Hepatocyte (in vitro differentiated cells): ENCODE measurements around the gene GPC3. TPM values are rescaled to one million over a fixed set of nuclear protein-coding genes. Genes with fewer than 3 reads are reported as not detected.

Experiments used
- DNase-seq: peaks from one replicate; pipeline ENCODE4 v3.0.0-alpha.2; 2016; ENCODE audit warnings: low spot score
- H2AFZ ChIP-seq: fragments of 200-600 bp; sonication (generic); 2 replicates; pipeline ENCODE4 v1.6.0; 2016; ENCODE audit warnings: antibody characterized with exemption, mild to moderate bottlenecking
- H3K27ac ChIP-seq: fragments of 200-600 bp; sonication (generic); 2 replicates; pipeline ENCODE4 v1.5.1; 2016; ENCODE audit warnings: mild to moderate bottlenecking
- H3K27me3 ChIP-seq: fragments of 200-600 bp; sonication (generic); 2 replicates; pipeline ENCODE4 v1.6.1; 2016
- H3K36me3 ChIP-seq: fragments of 200-600 bp; sonication (generic); replicated peaks from 2 replicates; pipeline ENCODE4 v1.5.1; 2016; ENCODE audit warnings: low read depth; ENCODE audit not compliant: insufficient read depth
- H3K4me1 ChIP-seq: fragments of 200-600 bp; sonication (generic); 2 replicates; pipeline ENCODE4 v1.5.1; 2016; ENCODE audit warnings: mild to moderate bottlenecking, moderate library complexity; ENCODE audit not compliant: insufficient read depth
- H3K4me2 ChIP-seq: fragments of 200-600 bp; sonication (generic); 2 replicates; pipeline ENCODE4 v1.6.0; 2016
- H3K4me3 ChIP-seq: fragments of 200-600 bp; sonication (generic); 2 replicates; pipeline ENCODE4 v1.5.1; 2016; ENCODE audit warnings: mild to moderate bottlenecking
- H3K79me2 ChIP-seq: fragments of 200-600 bp; sonication (generic); 2 replicates; pipeline ENCODE4 v1.6.0; 2017; ENCODE audit warnings: mild to moderate bottlenecking
- H3K9me2 ChIP-seq: fragments of 200-600 bp; sonication (generic); replicated peaks from 2 replicates; pipeline ENCODE4 v1.6.0; 2017; ENCODE audit warnings: mild to moderate bottlenecking; ENCODE audit not compliant: insufficient read depth
- H3K9me3 ChIP-seq: fragments of 200-600 bp; sonication (generic); 2 replicates; pipeline ENCODE4 v1.5.1; 2016; ENCODE audit warnings: low read depth, mild to moderate bottlenecking
- H4K20me1 ChIP-seq: fragments of 200-600 bp; sonication (generic); 2 replicates; pipeline ENCODE4 v1.6.0; 2016; ENCODE audit warnings: mild to moderate bottlenecking; ENCODE audit not compliant: insufficient read depth, poor library complexity, severe bottlenecking
- CTCF ChIP-seq: fragments of 200-600 bp; sonication (generic); IDR thresholded peaks from 2 replicates; pipeline ENCODE4 v1.5.1; 2016; ENCODE audit warnings: antibody characterized with exemption, mild to moderate bottlenecking; ENCODE audit not compliant: poor library complexity
- EZH2 ChIP-seq: fragments of 200-600 bp; sonication (generic); IDR thresholded peaks from 2 replicates; pipeline ENCODE4 v1.6.1; 2016; ENCODE audit warnings: antibody characterized with exemption, mild to moderate bottlenecking, borderline replicate concordance
- EZH2phosphoT487 ChIP-seq: fragments of 200-600 bp; sonication (generic); IDR thresholded peaks from one replicate; pipeline ENCODE4 v1.6.1; 2018; ENCODE audit warnings: antibody characterized with exemption, mild to moderate bottlenecking, low read depth, moderate library complexity; ENCODE audit not compliant: unreplicated experiment, severe bottlenecking
- WGBS: methylation state at CpG from one replicate; pipeline ENCODE4 v1.1.6; 2016; ENCODE audit warnings: low lambda C conversion rate; ENCODE audit errors: missing lambda C conversion rate; 5-methylcytosine and 5-hydroxymethylcytosine counted together
- polyA plus RNA-seq: library from polyadenylated mRNA; unstranded; fragments of >200 nt; fragmentation: Nextera tagmentation; extraction: Ambion mirVana; gene quantifications from 2 replicates; pipeline ENCODE4 v1.2.1, GENCODE V29; 2016
- total RNA-seq: library from RNA; depleted of rRNA; stranded (reverse); fragments of >200 nt; gene quantifications from 2 replicates; pipeline ENCODE4 v1.2.3, GENCODE V29; 2014

The GPC3 gene
- total and polyA plus RNA-seq, 2 experiments from 2014 or later: 789 to 860 TPM

GRCh38 chrX:133588827-133589226, 396.6 kb downstream of the GPC3 start:
- Histone ChIP-seq H3K9me2 (no peaks in the 10 kb centered on the region), H4K20me1 (no peaks in the 10 kb centered on the region), H3K4me2 (no peak overlapping the region), H3K79me2 (no peaks in the 10 kb centered on the region), H3K27me3 (no peaks in the 10 kb centered on the region), H3K27ac (no peak overlapping the region), H3K36me3 (no peaks in the 10 kb centered on the region), H3K4me1 (no peaks in the 10 kb centered on the region), H3K4me3 (no peak overlapping the region), H3K9me3 (no peaks in the 10 kb centered on the region), H2AFZ (no peak overlapping the region)
- DNase-seq: no peak
- 79% methylated on average over 1 of the region's 1 CpG for WGBS
- TF ChIP-seq EZH2phosphoT487: no peak
- TF ChIP-seq EZH2: no peak
- no peak for TF ChIP-seq CTCF

- H3K4me1 ChIP-seq: no peaks in the 10 kb centered on the region
- H3K79me2 ChIP-seq: no peaks in the 10 kb centered on the region
- no peaks in the 10 kb centered on the region for H3K9me3 ChIP-seq
- no peaks in the 10 kb centered on the region for H4K20me1 ChIP-seq
- DNase-seq: no peak
- no peak overlapping the region for H3K27ac ChIP-seq
- H3K4me3 ChIP-seq: no peak overlapping the region
- 66% methylated on average over 4 of the region's 4 CpGs for WGBS
- no peak for TF ChIP-seq CTCF
- no peak for TF ChIP-seq EZH2phosphoT487
- TF ChIP-seq EZH2: no peak
- no peaks in the 10 kb centered on the region for H3K9me2 ChIP-seq
- no peak overlapping the region for H3K4me2 ChIP-seq
- no peaks in the 10 kb centered on the region for H3K27me3 ChIP-seq
- no peak overlapping the region for H2AFZ ChIP-seq
- no peaks in the 10 kb centered on the region for H3K36me3 ChIP-seq
These were observed 397.6 kb downstream of the GPC3 start for GRCh38 chrX:133587818-133588217.

GRCh38 chrX:133587071-133587470, 398.3 kb downstream of the GPC3 start:
- Histone ChIP-seq H3K36me3 (no peaks in the 10 kb centered on the region), H3K4me3 (no peak overlapping the region), H2AFZ (no peak overlapping the region), H3K4me2 (no peak overlapping the region), H3K27me3 (no peaks in the 10 kb centered on the region), H4K20me1 (no peaks in the 10 kb centered on the region), H3K9me3 (no peaks in the 10 kb centered on the region), H3K27ac (no peak overlapping the region), H3K9me2 (no peaks in the 10 kb centered on the region), H3K4me1 (no peaks in the 10 kb centered on the region), H3K79me2 (no peaks in the 10 kb centered on the region)
- TF ChIP-seq EZH2phosphoT487: no peak
- no peak for TF ChIP-seq EZH2
- TF ChIP-seq CTCF: no peak
- 71% methylated on average over 4 of the region's 4 CpGs for WGBS
- DNase-seq: no peak

GRCh38 chrX:133586443-133586842, 399.0 kb downstream of the GPC3 start:
- DNase-seq: no peak
- 72% methylated on average over 4 of the region's 4 CpGs for WGBS
- H3K36me3 ChIP-seq: no peaks in the 10 kb centered on the region
- TF ChIP-seq EZH2phosphoT487 (no peak), CTCF (no peak), EZH2 (no peak)
- H3K9me3 ChIP-seq: no peaks in the 10 kb centered on the region
- H3K27ac ChIP-seq: no peak overlapping the region
- no peak overlapping the region for H3K4me3 ChIP-seq
- H2AFZ ChIP-seq: no peak overlapping the region
- no peaks in the 10 kb centered on the region for H4K20me1 ChIP-seq
- no peak overlapping the region for H3K4me2 ChIP-seq
- H3K4me1 ChIP-seq: no peaks in the 10 kb centered on the region
- H3K9me2 ChIP-seq: no peaks in the 10 kb centered on the region
- no peaks in the 10 kb centered on the region for H3K79me2 ChIP-seq
- H3K27me3 ChIP-seq: no peaks in the 10 kb centered on the region
